BE2C (cell line): ENCODE data around the gene EXTL2.
"Not testable (repeated sequence)": the region's sequence is repeated elsewhere in the genome, so short reads cannot be mapped to it uniquely, and the experiment has no call there.

ENCODE experiments used
- DNase-seq: peaks from one replicate; pipeline ENCODE4 v3.0.0-alpha.2; 2020
- H3K27me3 ChIP-seq: fragments of 250-450 bp; sonication (Bioruptor Pico); 2 replicates; pipeline ENCODE4 v1.5.1; 2020; ENCODE audit warnings: mild to moderate bottlenecking
- H3K36me3 ChIP-seq: fragments of 250-450 bp; sonication (Bioruptor Pico); 2 replicates; pipeline ENCODE4 v1.5.1; 2020; ENCODE audit warnings: mild to moderate bottlenecking
- H3K4me1 ChIP-seq: fragments of 250-450 bp; sonication (Bioruptor Pico); 2 replicates; pipeline ENCODE4 v1.5.1; 2020
- H3K4me3 ChIP-seq: 2 replicates; pipeline ENCODE4 v1.5.1; 2011; ENCODE audit warnings: low read depth, low read length
- H3K9me3 ChIP-seq: fragments of 250-450 bp; sonication (Bioruptor Pico); 2 replicates; pipeline ENCODE4 v1.5.1; 2020
- TF ChIP-seq, protein P1 (sequence below): IDR thresholded peaks from 2 replicates; pipeline ENCODE4 v1.5.1; 2012; ENCODE audit warnings: mild to moderate bottlenecking, low read depth, low read length

EXTL2 gene

DNA sequence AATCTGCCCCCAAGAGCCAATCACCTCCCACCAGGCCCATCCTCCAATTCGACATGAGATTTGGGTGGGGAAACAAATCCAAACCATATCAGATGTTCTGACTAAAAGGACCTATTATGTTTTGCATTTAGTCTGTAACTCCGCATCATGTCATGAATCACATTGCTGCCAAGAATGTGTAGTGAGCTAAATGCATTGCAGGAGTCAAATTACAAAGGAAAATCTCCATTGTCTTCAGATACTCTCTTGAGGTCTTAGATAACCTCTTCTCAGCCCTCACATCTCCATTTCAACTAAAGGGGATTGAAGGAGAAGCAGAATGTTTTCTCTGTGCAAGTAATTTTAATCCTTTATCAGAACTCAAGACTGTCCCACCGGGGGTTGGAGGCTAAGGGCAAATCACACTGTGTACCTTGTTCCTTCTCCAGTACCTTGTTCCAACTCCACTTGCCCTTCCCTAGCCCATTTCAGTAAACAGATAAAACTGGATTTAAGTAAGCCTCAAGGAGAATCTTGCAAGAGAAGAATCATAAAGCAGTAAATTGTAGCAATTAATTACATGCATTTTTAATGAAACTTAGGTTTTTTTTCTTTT, 34.1 kb downstream of the EXTL2 start:
- Histone ChIP-seq H3K4me1 (no peaks in the 10 kb centered on the region), H3K27me3 (peaks cover 14% of the 10 kb centered on the region), H3K36me3 (no peaks in the 10 kb centered on the region), H3K4me3 (no peak overlapping the region), H3K9me3 (no peaks in the 10 kb centered on the region)
- no peak for DNase-seq
- TF ChIP-seq, protein P1, sequence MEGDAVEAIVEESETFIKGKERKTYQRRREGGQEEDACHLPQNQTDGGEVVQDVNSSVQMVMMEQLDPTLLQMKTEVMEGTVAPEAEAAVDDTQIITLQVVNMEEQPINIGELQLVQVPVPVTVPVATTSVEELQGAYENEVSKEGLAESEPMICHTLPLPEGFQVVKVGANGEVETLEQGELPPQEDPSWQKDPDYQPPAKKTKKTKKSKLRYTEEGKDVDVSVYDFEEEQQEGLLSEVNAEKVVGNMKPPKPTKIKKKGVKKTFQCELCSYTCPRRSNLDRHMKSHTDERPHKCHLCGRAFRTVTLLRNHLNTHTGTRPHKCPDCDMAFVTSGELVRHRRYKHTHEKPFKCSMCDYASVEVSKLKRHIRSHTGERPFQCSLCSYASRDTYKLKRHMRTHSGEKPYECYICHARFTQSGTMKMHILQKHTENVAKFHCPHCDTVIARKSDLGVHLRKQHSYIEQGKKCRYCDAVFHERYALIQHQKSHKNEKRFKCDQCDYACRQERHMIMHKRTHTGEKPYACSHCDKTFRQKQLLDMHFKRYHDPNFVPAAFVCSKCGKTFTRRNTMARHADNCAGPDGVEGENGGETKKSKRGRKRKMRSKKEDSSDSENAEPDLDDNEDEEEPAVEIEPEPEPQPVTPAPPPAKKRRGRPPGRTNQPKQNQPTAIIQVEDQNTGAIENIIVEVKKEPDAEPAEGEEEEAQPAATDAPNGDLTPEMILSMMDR = no peak

DNA sequence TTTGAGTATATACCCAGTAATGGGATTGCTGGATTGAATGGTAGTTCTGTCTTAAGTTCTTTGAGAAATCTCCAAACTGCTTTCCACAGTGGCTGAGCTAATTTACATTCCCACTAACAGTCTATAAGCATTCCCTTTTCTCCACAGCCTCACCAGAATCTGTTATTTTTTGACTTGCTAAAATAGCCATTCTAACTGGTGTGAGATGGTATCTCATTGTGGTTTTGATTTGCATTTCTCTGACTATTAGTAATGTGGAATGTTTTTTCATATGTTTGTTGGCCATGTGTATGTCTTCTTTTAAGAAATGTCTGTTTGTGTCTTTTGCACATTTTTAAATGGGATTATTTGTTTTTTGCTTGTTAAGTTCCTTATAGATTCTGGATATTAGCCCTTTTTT, 39.5 kb downstream of the EXTL2 start:
- not testable (repeated sequence) for H3K36me3 ChIP-seq, H3K4me3 ChIP-seq, H3K4me1 ChIP-seq, DNase-seq, H3K9me3 ChIP-seq
- H3K27me3 ChIP-seq = peaks cover 11% of the 10 kb centered on the region

DNA sequence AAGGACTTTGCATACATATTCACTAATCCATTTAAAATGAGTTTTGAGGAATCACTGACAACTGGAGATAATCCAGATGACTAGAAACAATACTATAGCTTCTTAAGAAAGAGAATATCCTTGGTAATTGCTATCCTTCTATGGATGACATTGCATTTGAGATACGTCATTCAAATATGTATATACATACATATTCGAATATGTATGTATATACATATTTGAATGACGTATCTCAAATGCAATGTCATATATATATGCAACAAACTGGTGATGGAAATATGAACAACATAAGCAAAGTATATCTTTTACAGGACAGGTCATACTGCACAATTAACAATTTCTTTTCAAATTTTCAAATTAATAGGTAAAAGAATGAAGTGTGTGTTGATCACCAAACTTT, 41.7 kb downstream of the EXTL2 start:
- Histone ChIP-seq H3K9me3 (no peaks in the 10 kb centered on the region), H3K4me1 (no peaks in the 10 kb centered on the region), H3K4me3 (no peak overlapping the region), H3K36me3 (no peaks in the 10 kb centered on the region), H3K27me3 (peaks cover 28% of the 10 kb centered on the region)
- DNase-seq = no peak
- TF ChIP-seq, protein P1 = no peak

DNA sequence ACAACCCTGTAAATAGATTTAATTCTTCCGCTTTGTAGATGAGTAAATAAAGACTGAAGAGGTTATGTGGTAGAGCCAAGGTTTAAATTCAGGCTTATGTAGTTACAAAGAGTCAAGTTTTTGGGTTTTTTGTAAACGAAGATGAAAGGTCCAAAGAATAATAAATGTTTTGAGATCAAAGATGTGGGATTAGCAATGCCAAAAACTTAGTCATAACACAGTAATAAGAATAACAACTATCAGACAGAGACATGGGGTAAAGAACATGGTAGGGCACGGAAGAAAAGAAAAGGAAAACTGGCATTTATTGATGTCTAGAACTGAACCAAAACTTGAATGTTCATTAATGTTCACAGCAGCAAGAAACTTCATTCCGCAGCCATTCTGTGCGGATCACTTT, 42.9 kb downstream of the EXTL2 start:
- H3K27me3 ChIP-seq = peaks cover 29% of the 10 kb centered on the region
- H3K9me3 ChIP-seq = no peaks in the 10 kb centered on the region
- DNase-seq = no peak
- no peaks in the 10 kb centered on the region for H3K36me3 ChIP-seq
- no peak overlapping the region for H3K4me3 ChIP-seq
- TF ChIP-seq, protein P1 = no peak
- no peaks in the 10 kb centered on the region for H3K4me1 ChIP-seq

DNA sequence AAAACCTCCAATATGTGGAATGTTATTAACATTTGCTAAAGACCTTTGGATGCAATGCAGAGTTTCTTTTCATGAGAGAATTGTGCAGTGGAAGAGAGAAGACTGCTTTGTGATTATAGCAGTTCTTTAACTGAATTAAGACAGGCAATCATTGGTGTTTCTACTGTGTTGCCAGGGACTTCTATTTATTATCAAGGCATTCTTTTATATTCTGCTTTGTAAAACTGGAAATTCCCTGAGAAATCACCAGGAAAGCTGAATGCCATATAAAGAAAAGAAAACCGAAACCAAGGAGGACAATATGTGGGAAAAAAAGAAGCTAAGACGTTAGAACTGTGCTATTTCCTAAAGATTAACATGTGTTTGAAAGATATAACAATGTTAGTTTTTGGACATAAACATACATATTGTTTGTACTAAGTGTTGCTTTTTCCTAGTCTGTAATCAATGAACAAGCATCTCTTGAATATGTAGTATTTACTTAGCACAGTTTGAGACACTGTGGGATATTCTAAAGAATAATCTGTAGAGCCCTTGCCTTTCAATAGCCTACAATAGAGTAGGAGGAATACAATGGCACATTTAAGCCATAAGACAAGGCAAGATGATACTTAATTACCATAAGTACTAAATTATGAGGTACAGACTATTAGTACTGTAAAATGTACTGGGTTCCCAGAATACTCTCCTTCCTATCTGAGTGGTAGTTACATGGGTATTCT, 47.1 kb downstream of the EXTL2 start:
- TF ChIP-seq, protein P1 = no peak
- no peaks in the 10 kb centered on the region for H3K36me3 ChIP-seq
- H3K4me1 ChIP-seq = no peaks in the 10 kb centered on the region
- no peak overlapping the region for H3K4me3 ChIP-seq
- peaks cover 26% of the 10 kb centered on the region for H3K27me3 ChIP-seq
- no peaks in the 10 kb centered on the region for H3K9me3 ChIP-seq
- DNase-seq = no peak

DNA sequence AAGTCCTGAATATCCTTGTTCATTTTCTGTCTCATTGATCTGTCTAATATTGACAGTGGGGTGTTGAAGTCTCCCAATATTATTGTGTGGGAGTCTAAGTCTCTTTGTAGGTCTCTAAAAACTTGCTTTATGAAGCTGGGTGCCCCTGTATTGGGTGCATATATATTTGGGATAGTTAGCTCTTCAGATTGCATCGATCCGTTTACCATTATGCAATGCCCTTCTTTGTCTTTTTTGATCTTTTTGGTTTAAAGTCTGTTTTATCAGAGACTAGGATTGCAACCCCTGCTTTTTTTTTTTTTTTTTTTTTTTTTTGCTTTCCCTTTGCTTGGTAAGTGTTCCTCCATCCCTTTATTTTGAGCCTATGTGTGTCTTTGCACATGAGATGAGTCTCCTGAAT, 51.5 kb downstream of the EXTL2 start:
- DNase-seq, H3K36me3 ChIP-seq, H3K4me1 ChIP-seq, H3K9me3 ChIP-seq, H3K4me3 ChIP-seq: not testable (repeated sequence)
- peaks cover 11% of the 10 kb centered on the region for H3K27me3 ChIP-seq
